HepG2 (cell line): ENCODE results near the gene ALDH1A2.

Experiments used
- CEBPB ChIP-seq: IDR thresholded peaks from 2 replicates; pipeline ENCODE4 v1.6.1; 2011; ENCODE audit warnings: low read depth, low read length, improper control_type of control experiment, borderline replicate concordance
- POLR2AphosphoS5 ChIP-seq: IDR thresholded peaks from 2 replicates; pipeline ENCODE4 v1.6.1; 2012; ENCODE audit warnings: low read depth, low read length
- ZNF337 ChIP-seq: sonication (generic); formaldehyde crosslinking; IDR thresholded peaks from 2 replicates; pipeline ENCODE4 v1.5.1; 2020; ENCODE audit warnings: missing genetic modification reagents, low read depth, mild to moderate bottlenecking, borderline replicate concordance
- ZNF850 ChIP-seq: sonication (generic); formaldehyde crosslinking; conservative IDR thresholded peaks from 2 replicates; pipeline ENCODE4 v1.9.0; 2021; ENCODE audit warnings: mild to moderate bottlenecking, missing genetic modification reagents
- TF ChIP-seq, protein P1 (sequence below): sonication (generic); formaldehyde crosslinking; IDR thresholded peaks from 2 replicates; pipeline ENCODE4 v1.5.0; 2020; ENCODE audit warnings: mild to moderate bottlenecking, missing genetic modification reagents, moderate library complexity
- TF ChIP-seq, protein P2 (sequence below): fragments of 450-650 bp; IDR thresholded peaks from 2 replicates; pipeline ENCODE4 v1.6.1; 2017

DNA sequence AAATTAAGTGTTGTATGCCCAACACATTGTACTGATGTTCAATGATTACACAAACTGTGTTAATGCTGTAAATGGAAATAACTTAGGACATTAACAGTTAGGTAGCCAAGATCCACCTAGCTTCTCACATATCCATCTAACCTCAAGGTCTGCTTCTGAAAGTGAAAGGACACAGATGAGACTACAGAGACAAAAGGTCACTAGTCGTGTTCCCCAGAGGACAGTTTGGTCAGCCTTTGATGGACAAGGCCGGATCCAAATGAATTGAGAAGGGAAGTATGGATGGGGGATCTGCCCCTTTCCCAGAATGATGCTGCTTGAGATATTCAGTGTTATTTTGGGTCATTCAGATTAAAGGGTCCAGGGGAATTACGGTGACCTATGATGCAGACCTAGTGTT lies 17.2 kb downstream of the ALDH1A2 start:
- TF ChIP-seq POLR2AphosphoS5 (no peak), CEBPB (no peak), ZNF337 (CRISPR knock-in tag) (no peak), ZNF850 (CRISPR knock-in tag) (no peak)
- TF ChIP-seq, protein P1, sequence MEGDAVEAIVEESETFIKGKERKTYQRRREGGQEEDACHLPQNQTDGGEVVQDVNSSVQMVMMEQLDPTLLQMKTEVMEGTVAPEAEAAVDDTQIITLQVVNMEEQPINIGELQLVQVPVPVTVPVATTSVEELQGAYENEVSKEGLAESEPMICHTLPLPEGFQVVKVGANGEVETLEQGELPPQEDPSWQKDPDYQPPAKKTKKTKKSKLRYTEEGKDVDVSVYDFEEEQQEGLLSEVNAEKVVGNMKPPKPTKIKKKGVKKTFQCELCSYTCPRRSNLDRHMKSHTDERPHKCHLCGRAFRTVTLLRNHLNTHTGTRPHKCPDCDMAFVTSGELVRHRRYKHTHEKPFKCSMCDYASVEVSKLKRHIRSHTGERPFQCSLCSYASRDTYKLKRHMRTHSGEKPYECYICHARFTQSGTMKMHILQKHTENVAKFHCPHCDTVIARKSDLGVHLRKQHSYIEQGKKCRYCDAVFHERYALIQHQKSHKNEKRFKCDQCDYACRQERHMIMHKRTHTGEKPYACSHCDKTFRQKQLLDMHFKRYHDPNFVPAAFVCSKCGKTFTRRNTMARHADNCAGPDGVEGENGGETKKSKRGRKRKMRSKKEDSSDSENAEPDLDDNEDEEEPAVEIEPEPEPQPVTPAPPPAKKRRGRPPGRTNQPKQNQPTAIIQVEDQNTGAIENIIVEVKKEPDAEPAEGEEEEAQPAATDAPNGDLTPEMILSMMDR (CRISPR knock-in tag) = no peak
- TF ChIP-seq, protein P2, sequence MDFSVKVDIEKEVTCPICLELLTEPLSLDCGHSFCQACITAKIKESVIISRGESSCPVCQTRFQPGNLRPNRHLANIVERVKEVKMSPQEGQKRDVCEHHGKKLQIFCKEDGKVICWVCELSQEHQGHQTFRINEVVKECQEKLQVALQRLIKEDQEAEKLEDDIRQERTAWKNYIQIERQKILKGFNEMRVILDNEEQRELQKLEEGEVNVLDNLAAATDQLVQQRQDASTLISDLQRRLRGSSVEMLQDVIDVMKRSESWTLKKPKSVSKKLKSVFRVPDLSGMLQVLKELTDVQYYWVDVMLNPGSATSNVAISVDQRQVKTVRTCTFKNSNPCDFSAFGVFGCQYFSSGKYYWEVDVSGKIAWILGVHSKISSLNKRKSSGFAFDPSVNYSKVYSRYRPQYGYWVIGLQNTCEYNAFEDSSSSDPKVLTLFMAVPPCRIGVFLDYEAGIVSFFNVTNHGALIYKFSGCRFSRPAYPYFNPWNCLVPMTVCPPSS = no peak
